Measurements from ENCODE around the gene DIS3L. TPM values are rescaled to one million over a fixed set of nuclear protein-coding genes. Genes with fewer than 3 reads are reported as not detected.

Gene DIS3L
- total and polyA plus RNA-seq, 2 of the 13 experiments (the other 11 are each of a cell fraction or from before 2014, with no cell fraction given), result 21.0 to 50.5 TPM

- TF ChIP-seq NCOR1 (IDR thresholded peaks at IDR 0.05; ENCODE audit: borderline replicate concordance, low read length) (no peak), ATF7 (IDR thresholded peaks at IDR 0.05) (no peak), ATF7 (CRISPR knock-in tag; IDR thresholded peaks at IDR 0.05) (no peak), ZNF615 (CRISPR knock-in tag; IDR thresholded peaks at IDR 0.05; ENCODE audit: borderline replicate concordance) (no peak), ZNF576 (CRISPR knock-in tag; IDR thresholded peaks at IDR 0.05) (no peak), ZBTB39 (CRISPR knock-in tag; IDR thresholded peaks at IDR 0.05) (no peak)
Observed at GRCh38 chr15:66298803-66299251, 5.5 kb downstream of the DIS3L start (continued).

- no peaks in the 10 kb centered on the region for H3K4me1 ChIP-seq (ENCODE audit: insufficient read depth, low read length)
- no peaks in the 10 kb centered on the region for H3K27me3 ChIP-seq (ENCODE audit: control insufficient read depth in 1 of 2, insufficient read depth in 2 of 2, low read length in 2 of 2)
- H3K79me2 ChIP-seq (ENCODE audit: insufficient read depth, low read length), result peaks cover 2% of the 10 kb centered on the region
- no peak overlapping the region for H3K4me2 ChIP-seq (ENCODE audit: low read depth, low read length)
- H2AFZ ChIP-seq (ENCODE audit: low read length), result no peak overlapping the region
- H3K9me3 ChIP-seq (ENCODE audit: low read length), result no peaks in the 10 kb centered on the region
- intact Hi-C loops (cut with micrococcal nuclease; ENCODE audit: unreplicated experiment) (no loop called here), in situ Hi-C loops (cut with HindIII; ENCODE audit: extremely low pct_ligation_motif_present, low pct_unique_long_range_greater_than_20kb) (no loop called here)
- no peak for DNase-seq (ENCODE audit: low spot score)
- TF ChIP-seq RARA (CRISPR knock-in tag; IDR thresholded peaks at IDR 0.05) (no peak), ZNF792 (CRISPR knock-in tag; IDR thresholded peaks at IDR 0.05) (no peak), NFATC3 (CRISPR knock-in tag; IDR thresholded peaks at IDR 0.05) (no peak), CHCHD3 (CRISPR knock-in tag; IDR thresholded peaks at IDR 0.05) (no peak), KDM4B (CRISPR knock-in tag; IDR thresholded peaks at IDR 0.05) (no peak), ZBTB21 (CRISPR knock-in tag; IDR thresholded peaks at IDR 0.05) (no peak), ZNF235 (CRISPR knock-in tag; IDR thresholded peaks at IDR 0.05; ENCODE audit: borderline replicate concordance) (no peak), FOXJ3 (CRISPR knock-in tag; IDR thresholded peaks at IDR 0.05; ENCODE audit: borderline replicate concordance) (no peak), ZNF430 (CRISPR knock-in tag; IDR thresholded peaks at IDR 0.05) (no peak), TCF7L2 (IDR thresholded peaks at IDR 0.05; ENCODE audit: low read depth, low read length) (no peak), ZNF619 (CRISPR knock-in tag; IDR thresholded peaks at IDR 0.05) (no peak), SMAD3 (CRISPR knock-in tag; IDR thresholded peaks at IDR 0.05) (no peak), RAD21 (CRISPR knock-in tag; IDR thresholded peaks at IDR 0.05) (no peak), ZSCAN21 (CRISPR knock-in tag; IDR thresholded peaks at IDR 0.05; ENCODE audit: borderline replicate concordance) (no peak), TCF12 (IDR thresholded peaks at IDR 0.05) (no peak), TCF12 (CRISPR knock-in tag; IDR thresholded peaks at IDR 0.05) (no peak), CHD4 (IDR thresholded peaks at IDR 0.05; ENCODE audit: borderline replicate concordance, low read length) (no peak), ATF3 (CRISPR knock-in tag; IDR thresholded peaks at IDR 0.05) (no peak)
- WGBS (ENCODE audit: low lambda C conversion rate), result 86% methylated on average over 5 of the region's 5 CpGs
- FAIRE-seq, result no peak
- BruUV-seq (replicated peaks), result no TSS peak
- ATAC-seq, result no peak
- CTCF ChIA-PET (ENCODE audit: low intra/inter-chr PET ratio, low total read pairs), result no interaction called here
- peaks cover 4 to 40% of the 10 kb centered on the region in 2 experiments for H3K36me3 ChIP-seq (replicated peaks in 1 of 2; ENCODE audit: control insufficient read depth in 1 of 2, insufficient read depth in 2 of 2, low read length in 2 of 2)
- H3K9ac ChIP-seq (ENCODE audit: insufficient read depth, low read depth, low read length), result no peak overlapping the region
- POLR2A ChIA-PET, result no interaction called here
- H4K20me1 ChIP-seq (ENCODE audit: insufficient read depth, low read length), result 0 out of 2 replicates have a peak, but pooled peaks cover 2% of the 10 kb centered on the region
- no peak overlapping the region for H3K4me3 ChIP-seq (replicated peaks in 1 of 3; ENCODE audit: insufficient read depth in 1 of 3, low read depth in 2 of 3, low read length in 3 of 3)
- H3K27ac ChIP-seq (ENCODE audit: extremely low read length, insufficient read depth, low read length), result no peak overlapping the region
Observed at GRCh38 chr15:66302489-66303278, 9.3 kb downstream of the DIS3L start.

Data from HepG2 (cell line).